H1 (cell line): ENCODE data around the gene ARHGAP23. TPM values are rescaled to one million over a fixed set of nuclear protein-coding genes. Genes with fewer than 3 reads are reported as not detected.

Experiments used
- CTCF ChIA-PET: fragments of 300-600 bp; sonication (Branson Sonifier 250); formaldehyde crosslinking; loops from one replicate; lab custom pipeline; 2021; ENCODE audit not compliant: partially characterized antibody; lab: Charles Lee
- POLR2A ChIA-PET: fragments of 300-600 bp; sonication (Branson Sonifier 250); formaldehyde crosslinking; loops from one replicate; lab custom pipeline; 2021; ENCODE audit warnings: inconsistent platforms; ENCODE audit not compliant: partially characterized antibody; lab: Charles Lee
- DNase-seq, 2 experiments: peaks; one replicate each; pipeline versions ENCODE4 v3.0.0 to v3.0.0-alpha.2; 2010 to 2022; ENCODE audit warnings: low spot score in 2 of 2, low read depth in 1 of 2, mixed read lengths in 1 of 2
- FAIRE-seq: peaks from 2 replicates; lab custom pipeline; 2011; peaks lifted over from hg19 to GRCh38; lab: Jason Lieb, UNC
- H2AFZ ChIP-seq: 2 replicates; pipeline ENCODE4 v1.8.1; 2012; ENCODE audit warnings: low read length, inconsistent platforms
- H2AK5ac ChIP-seq: 2 replicates; pipeline ENCODE4 v1.6.1; 2013; ENCODE audit warnings: low read depth, low read length
- H2BK120ac ChIP-seq: replicated peaks from 2 replicates; pipeline ENCODE3; 2013; ENCODE audit warnings: low read depth, low read length, inconsistent platforms
- H2BK12ac ChIP-seq: 2 replicates; pipeline ENCODE4 v1.6.1; 2013; ENCODE audit warnings: low read depth, low read length
- H2BK15ac ChIP-seq: 2 replicates; pipeline ENCODE4 v1.6.1; 2013; ENCODE audit warnings: low read length
- H2BK20ac ChIP-seq: 2 replicates; pipeline ENCODE4 v1.6.1; 2013; ENCODE audit warnings: low read length
- H2BK5ac ChIP-seq: 2 replicates; pipeline ENCODE4 v1.6.1; 2013; ENCODE audit warnings: low read depth, low read length
- H3K14ac ChIP-seq: 2 replicates; pipeline ENCODE4 v1.6.1; 2013; ENCODE audit warnings: inconsistent platforms; ENCODE audit not compliant: insufficient read length
- H3K18ac ChIP-seq: 2 replicates; pipeline ENCODE4 v1.6.1; 2013; ENCODE audit warnings: low read length; ENCODE audit errors: extremely low read depth
- H3K23ac ChIP-seq: 2 replicates; pipeline ENCODE4 v1.6.1; 2013; ENCODE audit warnings: inconsistent platforms; ENCODE audit not compliant: insufficient read length
- H3K23me2 ChIP-seq: 2 replicates; pipeline ENCODE4 v1.6.1; 2013; ENCODE audit warnings: low read depth, low read length
- H3K27ac ChIP-seq: 2 replicates; pipeline ENCODE4 v1.6.1; 2011; ENCODE audit warnings: low read depth, low read length, inconsistent platforms
- H3K27me3 ChIP-seq, 4 experiments: replicated peaks in 1 of 4; 1 replicate in 1 of 4; 2 replicates in 3 of 4; pipeline versions ENCODE4 v1.6.1 to v1.8.1; 2011 to 2013; ENCODE audit warnings: low read length in 3 of 4, mild to moderate bottlenecking in 3 of 4, inconsistent platforms in 2 of 4, mixed read lengths in 2 of 4, moderate library complexity in 1 of 4; ENCODE audit not compliant: control insufficient read depth in 3 of 4, insufficient read depth in 3 of 4; ENCODE audit errors: extremely low read depth in 1 of 4
- H3K36me3 ChIP-seq, 4 experiments: 2 replicates each; pipeline versions ENCODE4 v1.6.1 to v1.8.1; 2011 to 2013; ENCODE audit warnings: mild to moderate bottlenecking in 4 of 4, low read length in 3 of 4, moderate library complexity in 2 of 4, control low read depth in 1 of 4, inconsistent platforms in 1 of 4; ENCODE audit not compliant: insufficient read depth in 4 of 4, control insufficient read depth in 2 of 4
- H3K4ac ChIP-seq: replicated peaks from 2 replicates; pipeline ENCODE3; 2013; ENCODE audit warnings: low read length, low read depth, mixed read lengths, inconsistent platforms; ENCODE audit not compliant: insufficient read length
- H3K4me1 ChIP-seq, 4 experiments: replicated peaks in 1 of 4; 1 replicate in 1 of 4; 2 replicates in 3 of 4; pipeline versions ENCODE4 v1.6.1 to v1.8.1; 2011 to 2013; ENCODE audit warnings: low read length in 3 of 4, inconsistent platforms in 2 of 4, mixed read lengths in 1 of 4; ENCODE audit not compliant: insufficient read depth in 4 of 4, control insufficient read depth in 3 of 4
- H3K4me2 ChIP-seq, 2 experiments: 2 replicates each; pipeline versions ENCODE4 v1.6.1 to v1.8.1; 2011 to 2013; ENCODE audit warnings: low read depth in 2 of 2, low read length in 2 of 2, control low read depth in 1 of 2, inconsistent platforms in 1 of 2, mild to moderate bottlenecking in 1 of 2; ENCODE audit not compliant: insufficient read depth in 1 of 2
- H3K4me3 ChIP-seq, 4 experiments: fragments of 200-600, 300-600 bp in 1 of 4; sonication (generic), shearing (Covaris generic), sonication (Bioruptor Twin) in 1 of 4; 2 replicates each; pipeline versions ENCODE4 v1.5.1 to v1.8.1; 2011 to 2016; ENCODE audit warnings: low read length in 4 of 4, low read depth in 3 of 4, control low read depth in 2 of 4, inconsistent platforms in 2 of 4, mild to moderate bottlenecking in 2 of 4, mixed read lengths in 1 of 4, moderate library complexity in 1 of 4; ENCODE audit not compliant: insufficient read depth in 2 of 4; ENCODE audit errors: extremely low read depth in 1 of 4
- H3K56ac ChIP-seq: replicated peaks from 2 replicates; pipeline ENCODE3; 2013; ENCODE audit warnings: low read depth, mild to moderate bottlenecking, mixed read lengths, low read length, inconsistent platforms; ENCODE audit not compliant: insufficient read length
- H3K79me1 ChIP-seq: 2 replicates; pipeline ENCODE4 v1.6.1; 2013; ENCODE audit warnings: low read depth, low read length, control low read depth
- H3K79me2 ChIP-seq, 2 experiments: 2 replicates each; pipeline versions ENCODE4 v1.6.1 to v1.8.1; 2012 to 2013; ENCODE audit warnings: low read length in 2 of 2, mild to moderate bottlenecking in 2 of 2, inconsistent platforms in 1 of 2; ENCODE audit not compliant: insufficient read depth in 2 of 2, control insufficient read depth in 1 of 2
- H3K9ac ChIP-seq, 4 experiments: replicated peaks in 1 of 4; 1 replicate in 1 of 4; 2 replicates in 3 of 4; pipeline versions ENCODE4 v1.6.1 to v1.8.1; 2011 to 2013; ENCODE audit warnings: low read depth in 3 of 4, low read length in 3 of 4, control low read depth in 2 of 4, mild to moderate bottlenecking in 2 of 4, moderate library complexity in 2 of 4, inconsistent platforms in 1 of 4; ENCODE audit errors: extremely low read depth in 1 of 4
- H3K9me3 ChIP-seq, 2 experiments: 2 replicates each; pipeline versions ENCODE4 v1.6.1 to v1.8.1; 2012 to 2013; ENCODE audit warnings: mild to moderate bottlenecking in 2 of 2, moderate library complexity in 2 of 2, control low read depth in 1 of 2, inconsistent platforms in 1 of 2, low read depth in 1 of 2, low read length in 1 of 2, mixed read lengths in 1 of 2; ENCODE audit not compliant: insufficient read depth in 2 of 2
- H4K20me1 ChIP-seq, 2 experiments: replicated peaks in 1 of 2; 2 replicates each; pipeline versions ENCODE3 to v1.8.1; 2011 to 2013; ENCODE audit warnings: inconsistent platforms in 2 of 2, low read length in 2 of 2, mild to moderate bottlenecking in 1 of 2; ENCODE audit not compliant: insufficient read depth in 2 of 2, control insufficient read depth in 1 of 2
- H4K5ac ChIP-seq: 2 replicates; pipeline ENCODE4 v1.6.1; 2013; ENCODE audit warnings: low read length, low read depth, mixed read lengths, inconsistent platforms; ENCODE audit not compliant: insufficient read length
- H4K8ac ChIP-seq: 2 replicates; pipeline ENCODE4 v1.8.0; 2013; ENCODE audit warnings: mild to moderate bottlenecking, moderate library complexity, low read length, inconsistent platforms; ENCODE audit not compliant: insufficient read depth; ENCODE audit errors: extremely low read depth
- H4K91ac ChIP-seq: replicated peaks from 2 replicates; pipeline ENCODE3; 2013; ENCODE audit warnings: low read length, mixed read lengths, inconsistent platforms; ENCODE audit not compliant: insufficient read length
- CHD2 ChIP-seq: IDR thresholded peaks from 2 replicates; pipeline ENCODE4 v1.6.1; 2012; ENCODE audit warnings: low read length, improper control_type of control experiment
- MAFK ChIP-seq: IDR thresholded peaks from 2 replicates; pipeline ENCODE4 v1.6.1; 2012; ENCODE audit warnings: low read depth, mild to moderate bottlenecking, improper control_type of control experiment, low read length
- RAD21 ChIP-seq, 2 experiments: IDR thresholded peaks in 1 of 2; conservative IDR thresholded peaks in 1 of 2; 2 replicates each; pipeline ENCODE4 v1.6.1; 2011; ENCODE audit warnings: low read depth in 2 of 2, low read length in 2 of 2, improper control_type of control experiment in 1 of 2, inconsistent platforms in 1 of 2, mild to moderate bottlenecking in 1 of 2, moderate library complexity in 1 of 2
- SP2 ChIP-seq: IDR thresholded peaks from 2 replicates; pipeline ENCODE4 v1.6.1; 2012; ENCODE audit warnings: mild to moderate bottlenecking, low read length, inconsistent platforms
- TBP ChIP-seq: IDR thresholded peaks from 2 replicates; pipeline ENCODE4 v1.6.1; 2011; ENCODE audit warnings: low read depth, low read length, improper control_type of control experiment
- WGBS, 2 experiments: shearing (Covaris generic) in 1 of 2; methylation state at CpG; one replicate each; pipeline versions ENCODE4 v1.1.6 to v1.1.7; 2013 to 2015; ENCODE audit warnings: low lambda C conversion rate in 2 of 2, mixed read lengths in 2 of 2, inconsistent platforms in 1 of 2, low coverage in 1 of 2, missing lambda C conversion rate in 1 of 2; ENCODE audit not compliant: insufficient replicate concordance in 2 of 2, insufficient coverage in 1 of 2, insufficient read length in 1 of 2; ENCODE audit errors: extremely low coverage in 1 of 2, missing lambda C conversion rate in 1 of 2; 5-methylcytosine and 5-hydroxymethylcytosine counted together
- polyA plus RNA-seq, 7 experiments: library from polyadenylated mRNA; depleted of rRNA in 3 of 7; stranded (reverse) in 5 of 7; unstranded in 2 of 7; fragments of >200 nt in 5 of 7; fragments of 200-250 nt in 2 of 7; gene quantifications; 1 replicate in 5 of 7; 2 replicates in 1 of 7; 4 replicates in 1 of 7; pipeline versions ENCODE4 v1.2.1 to v1.2.3, GENCODE V29; 2011 to 2013; ENCODE audit warnings: missing spikeins in 2 of 7, mixed read lengths in 2 of 7
- total RNA-seq: library from RNA; stranded (reverse); fragmentation: NEBNext Ultra II Directional; extraction: Animal tissue kit (Norgen Biotek cat#: 25700); gene quantifications from 2 replicates; pipeline ENCODE4 v1.2.1, GENCODE V29; 2021

The ARHGAP23 gene
- total and polyA plus RNA-seq, 2 of the 8 experiments (the other 6 are each of a cell fraction or from before 2014, with no cell fraction given) = 16.3 to 107 TPM

DNA sequence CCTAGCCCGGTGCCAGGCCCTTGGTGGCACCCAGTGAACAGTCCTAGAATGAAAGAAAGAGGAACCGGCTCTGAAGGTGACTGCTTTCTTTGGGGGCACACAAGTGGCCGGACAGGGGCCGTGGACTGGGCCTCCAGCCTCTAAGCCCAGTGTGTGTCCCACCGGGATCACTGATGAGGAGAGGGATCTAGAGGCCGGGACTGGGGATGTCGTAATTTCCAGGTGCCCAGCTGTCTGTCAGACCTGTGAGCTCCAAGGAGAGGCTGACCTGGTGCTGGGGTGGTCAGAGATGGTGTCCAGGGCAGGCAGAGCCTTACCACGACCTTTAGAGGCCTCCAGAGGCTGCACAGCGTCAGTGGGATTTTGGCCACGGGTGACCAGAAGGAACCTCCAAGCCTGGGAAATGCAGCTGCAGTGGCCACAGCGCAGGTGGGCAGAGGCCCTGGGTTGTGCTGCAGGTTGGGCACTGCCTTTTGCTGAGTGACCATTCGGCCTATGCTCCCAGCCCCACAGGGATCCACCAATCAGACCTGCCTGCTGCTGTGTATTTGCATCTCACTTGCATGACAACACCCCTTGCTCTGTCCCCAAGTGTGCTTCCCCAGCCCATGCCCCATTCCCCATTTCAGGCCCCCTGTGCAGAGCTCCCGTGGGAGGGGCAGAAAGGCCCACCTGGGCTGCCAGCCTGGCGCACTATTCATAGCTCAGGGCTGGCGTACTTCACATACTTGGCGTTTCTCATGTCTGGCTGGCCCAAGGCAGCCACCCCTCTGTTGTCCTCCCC lies 12.5 kb downstream of the ARHGAP23 start:
- Histone ChIP-seq H2AFZ (no peak overlapping the region), H3K56ac (peak overlapping the region; percentile 11), H2BK12ac (peak overlapping the region; percentile 92), H3K36me3 (no peaks in the 10 kb centered on the region), H3K27ac (peak overlapping the region; percentile 62), H4K5ac (peak overlapping the region; percentile 75), H3K4me2 (peak overlapping the region; percentile 37 to 56), H3K27me3 (no peaks in the 10 kb centered on the region), H2BK20ac (peak overlapping the region; percentile 13; the same call in 1 of the 2 replicates), H3K4me3 (peak overlapping the region in 1 of 4 experiments; percentile 34; a peak in 3 of 8 replicates), H2BK15ac (peak overlapping the region; percentile 97; the same call in 1 of the 2 replicates), H3K18ac (peak overlapping the region; percentile 93), H3K9me3 (no peaks in the 10 kb centered on the region), H3K9ac (no peak overlapping the region), H3K23ac (no peak overlapping the region), H3K23me2 (no peaks in the 10 kb centered on the region), H2BK5ac (peak overlapping the region; percentile 95), H4K8ac (peak overlapping the region; percentile 45), H4K91ac (peak overlapping the region; percentile 89), H2AK5ac (peak overlapping the region; percentile 48; the same call in 1 of the 2 replicates), H3K4me1 (peaks cover 3 to 42% (median 24%) of the 10 kb centered on the region in 4 experiments), H3K14ac (peak overlapping the region; percentile 5), H2BK120ac (peak overlapping the region; percentile 81), H3K79me1 (peaks cover 12% of the 10 kb centered on the region), H4K20me1 (peaks cover 0 to 3% of the 10 kb centered on the region in 2 experiments), H3K79me2 (peaks cover 0 to 73% of the 10 kb centered on the region in 2 experiments; a peak in 2 of 4 replicates), H3K4ac (no peak overlapping the region)
- FAIRE-seq (no peak), DNase-seq (peak; percentile 63 to 81)
- WGBS, 2 experiments = 46% methylated on average over 16 of the region's 16 CpGs; no CpG with 5 or more reads in 1 of the 2 experiments
- ChIA-PET POLR2A (interaction anchor here (0.9 to 10.5 kb wide), 9 partner anchors 9 to 67 kb away, joined by 3 to 107 read pairs (median 9); partner anchors contain the start of gene ARHGAP23), CTCF (interaction anchor here (0.6 to 12.9 kb wide), 17 partner anchors 10 to 227 kb away, joined by 3 to 204 read pairs (median 4); partner anchors contain the start of gene ARHGAP23)
- peak; percentile 30; the same call in 1 of the 2 replicates for TF ChIP-seq TBP
- peak; percentile 15; the same call in 1 of the 2 replicates for TF ChIP-seq CHD2
- no peak for TF ChIP-seq SP2
- no peak for TF ChIP-seq RAD21 (IDR thresholded peaks at IDR 0.05 in 1 of 2, conservative IDR thresholded peaks at IDR 0.05 in 1 of 2; ENCODE audit: low read depth in 2 of 2, low read length in 2 of 2)
- TF ChIP-seq MAFK = no peak
